ENCODE data around the gene EARS2.

DNA sequence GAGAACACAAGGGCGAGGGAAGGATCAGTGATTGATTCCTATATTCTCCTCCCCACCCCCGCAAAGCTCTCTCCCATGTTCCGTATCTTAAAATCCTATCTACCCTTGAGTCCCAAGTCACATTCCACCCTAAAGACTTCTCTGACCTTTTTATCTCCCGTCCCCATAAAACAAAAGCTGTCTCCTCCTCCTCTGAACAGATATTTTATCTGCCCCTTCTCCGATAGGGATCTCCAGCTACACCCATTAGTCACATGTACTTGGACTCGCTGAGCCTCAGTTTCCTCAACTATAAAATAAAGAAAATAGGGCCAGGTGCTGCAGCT, 59.6 kb downstream of the EARS2 start:
- TF ChIP-seq, protein P1, sequence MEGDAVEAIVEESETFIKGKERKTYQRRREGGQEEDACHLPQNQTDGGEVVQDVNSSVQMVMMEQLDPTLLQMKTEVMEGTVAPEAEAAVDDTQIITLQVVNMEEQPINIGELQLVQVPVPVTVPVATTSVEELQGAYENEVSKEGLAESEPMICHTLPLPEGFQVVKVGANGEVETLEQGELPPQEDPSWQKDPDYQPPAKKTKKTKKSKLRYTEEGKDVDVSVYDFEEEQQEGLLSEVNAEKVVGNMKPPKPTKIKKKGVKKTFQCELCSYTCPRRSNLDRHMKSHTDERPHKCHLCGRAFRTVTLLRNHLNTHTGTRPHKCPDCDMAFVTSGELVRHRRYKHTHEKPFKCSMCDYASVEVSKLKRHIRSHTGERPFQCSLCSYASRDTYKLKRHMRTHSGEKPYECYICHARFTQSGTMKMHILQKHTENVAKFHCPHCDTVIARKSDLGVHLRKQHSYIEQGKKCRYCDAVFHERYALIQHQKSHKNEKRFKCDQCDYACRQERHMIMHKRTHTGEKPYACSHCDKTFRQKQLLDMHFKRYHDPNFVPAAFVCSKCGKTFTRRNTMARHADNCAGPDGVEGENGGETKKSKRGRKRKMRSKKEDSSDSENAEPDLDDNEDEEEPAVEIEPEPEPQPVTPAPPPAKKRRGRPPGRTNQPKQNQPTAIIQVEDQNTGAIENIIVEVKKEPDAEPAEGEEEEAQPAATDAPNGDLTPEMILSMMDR (IDR thresholded peaks at IDR 0.05; ENCODE audit: low read length), result no peak
- TF ChIP-seq EZH2 (IDR thresholded peaks at IDR 0.05; ENCODE audit: borderline replicate concordance, low read length), result no peak

All from OCI-LY1 (cell line).